Mammary epithelial cell (primary cell): ENCODE measurements around the gene BPI.

Experiments used
- CTCF ChIP-seq, 2 donors: IDR thresholded peaks in 1 of 2; conservative IDR thresholded peaks in 1 of 2; 2 replicates each; pipeline ENCODE4 v1.5.1; 2011 to 2012; ENCODE audit warnings: inconsistent platforms in 2 of 2, low read length in 2 of 2, mild to moderate bottlenecking in 2 of 2, control low read depth in 1 of 2, low read depth in 1 of 2; ENCODE audit not compliant: insufficient read depth in 1 of 2; ENCODE audit errors: extremely low read depth in 1 of 2
- EZH2 ChIP-seq: IDR thresholded peaks from 2 replicates; pipeline ENCODE4 v1.6.1; 2012; ENCODE audit warnings: low read length, inconsistent platforms, borderline replicate concordance

DNA sequence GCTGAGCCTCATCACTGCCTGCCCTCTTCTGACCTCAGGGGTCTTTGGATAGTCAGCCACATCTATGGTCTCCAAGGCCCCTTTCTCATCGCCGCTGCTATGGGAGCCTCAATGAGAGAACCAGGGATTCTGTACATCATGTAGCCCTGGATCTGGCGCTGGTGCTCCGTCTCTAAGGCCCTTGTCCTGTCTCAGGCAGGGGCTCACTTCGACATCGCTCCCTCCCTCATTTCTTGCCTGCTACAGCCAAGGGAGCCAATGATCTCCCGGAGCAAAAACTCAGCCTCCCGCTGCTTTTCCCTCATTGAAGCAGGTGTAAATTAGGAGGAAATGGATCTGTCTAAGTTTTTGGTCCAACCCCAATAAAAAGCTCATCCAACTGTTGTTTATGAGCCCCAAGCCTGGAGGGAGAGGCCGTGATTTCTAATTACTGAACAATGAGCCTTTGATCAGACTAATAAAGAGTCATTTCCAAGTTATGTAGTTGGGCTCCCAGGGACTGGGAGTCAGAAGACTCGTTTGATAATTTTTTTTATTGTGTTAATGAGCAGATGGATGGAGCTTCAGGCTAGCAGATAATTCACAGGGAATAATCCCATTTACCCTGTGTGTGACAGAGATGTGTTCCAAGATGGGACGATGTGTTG lies 73.2 kb downstream of the BPI start:
- TF ChIP-seq CTCF (conservative IDR thresholded peaks at IDR 0.05 in 1 of 2, IDR thresholded peaks at IDR 0.05 in 1 of 2; ENCODE audit: extremely low read depth in 1 of 2, insufficient read depth in 1 of 2, low read depth in 1 of 2, low read length in 2 of 2) (no peak), EZH2 (no peak)
